Measurements from ENCODE around the gene SUPT5H. TPM values are rescaled to one million over a fixed set of nuclear protein-coding genes. Genes with fewer than 3 reads are reported as not detected.

Gene SUPT5H
- total RNA-seq, 1 donor from 2014 or later: 200 TPM

DNA sequence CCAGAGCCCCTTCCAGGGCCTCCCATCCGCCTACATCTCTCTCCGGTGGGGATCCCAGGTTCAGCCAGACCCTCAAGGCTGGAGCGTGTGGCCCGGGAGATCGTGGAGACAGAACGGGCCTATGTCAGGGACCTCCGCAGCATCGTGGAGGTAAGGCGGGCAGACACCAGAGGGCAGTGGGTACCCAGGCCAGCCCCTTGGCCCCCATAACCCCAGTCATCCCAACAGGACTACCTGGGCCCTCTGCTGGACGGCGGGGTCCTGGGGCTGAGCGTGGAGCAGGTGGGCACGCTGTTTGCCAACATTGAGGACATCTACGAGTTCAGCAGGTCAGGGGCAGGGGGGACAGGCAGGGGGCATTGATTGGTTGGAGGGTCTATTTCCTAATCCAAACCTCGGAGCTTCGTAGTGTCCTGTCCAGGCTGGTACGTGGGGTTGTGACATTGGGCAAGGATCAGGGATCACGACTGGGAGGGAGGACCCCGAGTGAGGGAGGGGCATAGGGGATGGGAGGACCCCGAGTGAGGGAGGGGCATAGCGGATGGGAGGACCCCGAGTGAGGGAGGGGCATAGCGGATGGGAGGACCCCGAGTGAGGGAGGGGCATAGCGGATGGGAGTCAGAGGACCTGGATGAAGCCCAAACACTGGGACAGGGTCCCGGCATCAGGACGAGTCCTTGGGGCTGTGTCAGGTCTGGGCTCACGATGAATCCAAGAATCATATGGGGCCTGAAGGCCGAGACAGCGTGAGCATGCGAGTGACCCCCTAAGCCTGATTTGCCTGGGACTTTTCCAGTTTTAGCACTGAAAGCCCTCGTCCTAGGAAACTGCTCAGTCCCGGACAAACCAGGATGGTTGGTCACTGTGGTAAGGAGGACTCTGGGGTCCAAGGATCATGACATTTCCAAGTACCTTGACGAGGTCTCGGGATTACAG, 30.0 kb upstream of the SUPT5H start:
- ATAC-seq (ENCODE audit: low read depth) (no peak), DNase-seq (no peak)
- TF ChIP-seq, protein P1, sequence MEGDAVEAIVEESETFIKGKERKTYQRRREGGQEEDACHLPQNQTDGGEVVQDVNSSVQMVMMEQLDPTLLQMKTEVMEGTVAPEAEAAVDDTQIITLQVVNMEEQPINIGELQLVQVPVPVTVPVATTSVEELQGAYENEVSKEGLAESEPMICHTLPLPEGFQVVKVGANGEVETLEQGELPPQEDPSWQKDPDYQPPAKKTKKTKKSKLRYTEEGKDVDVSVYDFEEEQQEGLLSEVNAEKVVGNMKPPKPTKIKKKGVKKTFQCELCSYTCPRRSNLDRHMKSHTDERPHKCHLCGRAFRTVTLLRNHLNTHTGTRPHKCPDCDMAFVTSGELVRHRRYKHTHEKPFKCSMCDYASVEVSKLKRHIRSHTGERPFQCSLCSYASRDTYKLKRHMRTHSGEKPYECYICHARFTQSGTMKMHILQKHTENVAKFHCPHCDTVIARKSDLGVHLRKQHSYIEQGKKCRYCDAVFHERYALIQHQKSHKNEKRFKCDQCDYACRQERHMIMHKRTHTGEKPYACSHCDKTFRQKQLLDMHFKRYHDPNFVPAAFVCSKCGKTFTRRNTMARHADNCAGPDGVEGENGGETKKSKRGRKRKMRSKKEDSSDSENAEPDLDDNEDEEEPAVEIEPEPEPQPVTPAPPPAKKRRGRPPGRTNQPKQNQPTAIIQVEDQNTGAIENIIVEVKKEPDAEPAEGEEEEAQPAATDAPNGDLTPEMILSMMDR (IDR thresholded peaks at IDR 0.05): no peak
- intact Hi-C loops (cut with micrococcal nuclease): no loop called here
- Mint-ChIP-seq H3K27ac (peak overlapping the region; percentile 84), H3K4me1 (peaks cover 47% of the 10 kb centered on the region), H3K36me3 (ENCODE audit: low read depth) (peaks cover 51% of the 10 kb centered on the region), H3K27me3 (peaks cover 4% of the 10 kb centered on the region), H3K9me3 (no peaks in the 10 kb centered on the region), H3K4me3 (peak overlapping the region; percentile 48)
- POLR2A ChIA-PET: interaction anchor here (0.6 to 15.0 kb wide), 3 partner anchors 16 to 84 kb away, joined by 3 to 285 read pairs (median 3); partner anchors contain the start of genes DLL3 and RPS16
- CTCF ChIA-PET: interaction anchor here (0.9 kb wide), 1 partner anchor 20 kb away, joined by 3 read pairs; no protein-coding TSS in a partner anchor

DNA sequence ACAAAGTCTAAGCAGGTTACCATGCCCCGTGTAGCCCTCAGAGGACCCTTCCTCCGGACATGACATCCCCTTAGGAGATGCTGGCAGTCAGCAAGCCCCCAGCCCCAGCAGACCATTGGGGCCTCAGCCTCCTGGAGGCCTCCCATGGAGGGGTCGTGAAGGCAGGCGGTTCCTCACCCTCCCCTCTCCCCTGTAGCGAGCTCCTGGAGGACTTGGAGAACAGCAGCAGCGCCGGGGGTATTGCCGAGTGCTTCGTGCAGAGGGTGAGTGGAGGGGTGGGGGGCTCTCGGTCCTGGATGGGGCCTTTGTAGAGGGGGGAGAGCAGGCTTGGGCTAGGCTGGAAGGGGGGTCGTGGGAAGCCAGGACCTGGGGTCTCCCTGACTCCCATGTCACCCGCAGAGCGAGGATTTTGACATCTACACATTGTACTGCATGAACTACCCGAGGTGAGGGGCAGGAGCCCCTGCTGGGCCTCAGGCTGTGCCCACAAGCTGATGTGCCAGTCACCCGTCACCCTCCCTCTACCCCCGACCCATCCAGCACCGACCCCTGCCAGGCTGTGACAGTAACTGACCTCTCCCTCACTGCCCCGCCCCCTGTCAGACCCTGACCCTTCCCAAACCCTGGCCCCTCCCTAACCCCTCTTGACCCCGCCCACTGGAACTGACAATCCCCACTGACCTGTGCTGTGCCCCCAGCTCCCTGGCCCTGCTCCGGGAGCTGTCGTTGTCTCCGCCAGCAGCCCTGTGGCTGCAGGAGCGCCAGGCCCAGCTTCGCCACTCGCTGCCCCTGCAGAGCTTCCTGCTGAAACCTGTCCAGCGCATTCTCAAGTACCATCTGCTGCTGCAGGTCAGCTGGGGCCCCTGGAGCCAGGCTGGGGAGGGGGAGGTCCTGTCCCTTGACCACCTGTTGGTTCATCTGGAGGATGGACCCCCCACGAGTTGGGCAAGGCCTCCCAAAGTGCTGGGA, 28.9 kb upstream of the SUPT5H start:
- Mint-ChIP-seq H3K9me3 (no peaks in the 10 kb centered on the region), H3K36me3 (ENCODE audit: low read depth) (peaks cover 58% of the 10 kb centered on the region), H3K27me3 (peaks cover 4% of the 10 kb centered on the region), H3K27ac (no peak overlapping the region), H3K4me3 (no peak overlapping the region), H3K4me1 (peaks cover 36% of the 10 kb centered on the region)
- ATAC-seq (ENCODE audit: low read depth) (no peak), DNase-seq (no peak)
- POLR2A ChIA-PET: interaction anchor here (0.5 to 15.0 kb wide), 6 partner anchors 10 to 1360 kb away, joined by 3 to 285 read pairs (median 3); partner anchors contain the start of genes DLL3, RPS16 and ZFP36
- intact Hi-C loops (cut with micrococcal nuclease): no loop called here
- TF ChIP-seq, protein P1 (IDR thresholded peaks at IDR 0.05): no peak
- CTCF ChIA-PET: interaction anchor here (1.3 kb wide), 1 partner anchor 24 kb away, joined by 3 read pairs; no protein-coding TSS in a partner anchor

DNA sequence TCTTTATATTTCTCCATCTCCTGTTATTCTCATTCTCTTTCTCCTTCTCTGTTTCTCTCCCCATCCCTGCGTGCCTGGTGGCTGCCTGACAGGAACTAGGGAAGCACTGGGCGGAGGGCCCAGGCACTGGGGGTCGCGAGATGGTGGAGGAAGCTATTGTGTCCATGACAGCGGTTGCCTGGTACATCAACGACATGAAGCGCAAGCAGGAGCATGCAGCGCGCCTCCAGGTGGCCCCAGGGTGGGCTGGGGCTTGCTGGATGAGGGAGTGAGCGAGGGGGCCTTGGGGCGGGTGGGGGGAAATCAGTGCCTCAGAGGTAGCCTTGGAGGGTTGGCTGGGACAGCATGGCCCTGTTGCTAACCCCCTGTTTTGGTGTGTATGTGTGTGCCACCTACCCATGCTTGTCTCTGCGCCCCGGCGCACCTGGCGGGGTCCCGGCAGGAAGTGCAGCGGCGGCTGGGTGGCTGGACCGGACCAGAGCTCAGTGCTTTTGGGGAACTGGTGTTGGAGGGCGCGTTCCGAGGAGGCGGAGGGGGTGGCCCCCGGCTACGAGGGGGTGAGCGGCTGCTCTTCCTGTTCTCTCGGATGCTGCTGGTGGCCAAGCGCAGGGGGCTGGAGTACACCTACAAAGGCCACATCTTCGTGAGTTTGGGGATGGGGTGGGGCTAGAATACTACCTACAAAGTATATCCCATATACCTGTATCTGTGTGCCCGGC, 27.8 kb upstream of the SUPT5H start:
- Mint-ChIP-seq H3K27me3 (no peaks in the 10 kb centered on the region), H3K9me3 (no peaks in the 10 kb centered on the region), H3K4me3 (peak overlapping the region; percentile 3), H3K4me1 (peaks cover 29% of the 10 kb centered on the region), H3K27ac (no peak overlapping the region), H3K36me3 (ENCODE audit: low read depth) (peaks cover 61% of the 10 kb centered on the region)
- ATAC-seq (ENCODE audit: low read depth) (no peak), DNase-seq (no peak)
- TF ChIP-seq, protein P1 (IDR thresholded peaks at IDR 0.05): no peak
- intact Hi-C loops (cut with micrococcal nuclease): no loop called here
- CTCF ChIA-PET: interaction anchor here (1.3 kb wide), 1 partner anchor 23 kb away, joined by 3 read pairs; no protein-coding TSS in a partner anchor
- POLR2A ChIA-PET: interaction anchor here (0.6 to 15.0 kb wide), 3 partner anchors 14 to 276 kb away, joined by 3 to 285 read pairs (median 4); partner anchors contain the start of gene RPS16

DNA sequence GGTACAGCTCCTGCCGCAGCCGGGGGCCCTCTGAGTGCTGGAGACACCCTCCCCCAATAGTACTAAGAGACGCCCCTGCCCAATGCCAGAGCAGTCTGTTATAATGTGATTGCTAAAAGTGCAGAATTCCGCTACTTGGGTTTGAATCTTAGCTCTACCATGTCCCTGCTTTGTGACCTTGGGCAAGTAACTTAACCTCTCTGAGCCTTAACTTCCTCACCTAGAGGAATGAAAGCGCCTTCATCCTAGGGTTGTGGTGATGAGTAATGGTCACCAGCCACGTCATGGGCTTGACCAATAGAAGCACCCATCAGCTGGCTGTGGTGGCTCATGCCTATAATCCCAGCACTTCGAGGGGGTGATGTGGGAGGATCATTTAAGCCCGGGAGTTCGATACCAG, 26.4 kb upstream of the SUPT5H start:
- Mint-ChIP-seq H3K36me3 (ENCODE audit: low read depth) (peaks cover 66% of the 10 kb centered on the region), H3K4me1 (peaks cover 24% of the 10 kb centered on the region), H3K4me3 (no peak overlapping the region), H3K9me3 (no peaks in the 10 kb centered on the region), H3K27ac (peak overlapping the region; percentile 24), H3K27me3 (no peaks in the 10 kb centered on the region)
- ChIA-PET CTCF (no interaction called here), POLR2A (interaction anchor here (15.0 kb wide), 1 partner anchor 12 kb away, joined by 285 read pairs; the partner anchor contains the start of gene RPS16)
- DNase-seq (no peak), ATAC-seq (ENCODE audit: low read depth) (no peak)
- TF ChIP-seq, protein P1 (IDR thresholded peaks at IDR 0.05): no peak
- intact Hi-C loops (cut with micrococcal nuclease): no loop called here
